ENCODE results near the gene GOLGA6C. TPM values are rescaled to one million over a fixed set of nuclear protein-coding genes. Genes with fewer than 3 reads are reported as not detected.
"Not testable (repeated sequence)": the region's sequence is repeated elsewhere in the genome, so short reads cannot be mapped to it uniquely, and the experiment has no call there.

GOLGA6C gene, protein sequence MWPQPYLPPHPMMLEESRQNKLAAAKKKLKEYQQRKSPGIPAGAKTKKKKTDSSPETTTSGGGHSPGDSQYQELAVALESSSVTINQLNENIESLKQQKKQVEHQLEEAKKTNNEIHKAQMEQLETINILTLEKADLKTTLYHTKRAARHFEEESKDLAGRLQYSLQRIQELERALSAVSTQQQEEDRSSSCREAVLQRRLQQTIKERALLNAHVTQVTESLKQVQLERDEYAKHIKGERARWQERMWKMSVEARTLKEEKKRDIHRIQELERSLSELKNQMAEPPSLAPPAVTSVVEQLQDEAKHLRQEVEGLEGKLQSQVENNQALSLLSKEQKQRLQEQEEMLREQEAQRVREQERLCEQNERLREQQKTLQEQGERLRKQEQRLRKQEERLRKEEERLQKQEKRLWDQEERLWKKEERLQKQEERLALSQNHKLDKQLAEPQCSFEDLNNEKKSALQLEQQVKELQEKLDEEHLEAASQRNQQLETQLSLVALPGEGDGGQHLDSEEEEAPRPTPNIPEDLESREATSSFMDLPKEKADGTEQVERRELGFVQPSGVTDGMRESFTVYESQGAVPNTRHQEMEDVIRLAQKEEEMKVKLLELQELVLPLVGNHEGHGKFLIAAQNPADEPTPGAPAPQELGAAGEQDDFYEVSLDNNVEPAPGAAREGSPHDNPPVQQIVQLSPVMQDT
- total RNA-seq = not detected
- not detected for polyA plus RNA-seq
- long read RNA-seq, donor 1 = 0 reads
- long read RNA-seq, donor 2 = 0 reads
- long read RNA-seq, donor 3 = 0 reads
- long read RNA-seq, donor 4 = 0 reads
- long read RNA-seq, donor 5 = 0 reads
- long read RNA-seq, donor 6 = 0 reads
- long read RNA-seq, donor 7 = 0 reads
- long read RNA-seq, donor 8 = 0 reads
- long read RNA-seq, donor 9 = 0 reads
- long read RNA-seq, donor 10 = 0 reads

DNA sequence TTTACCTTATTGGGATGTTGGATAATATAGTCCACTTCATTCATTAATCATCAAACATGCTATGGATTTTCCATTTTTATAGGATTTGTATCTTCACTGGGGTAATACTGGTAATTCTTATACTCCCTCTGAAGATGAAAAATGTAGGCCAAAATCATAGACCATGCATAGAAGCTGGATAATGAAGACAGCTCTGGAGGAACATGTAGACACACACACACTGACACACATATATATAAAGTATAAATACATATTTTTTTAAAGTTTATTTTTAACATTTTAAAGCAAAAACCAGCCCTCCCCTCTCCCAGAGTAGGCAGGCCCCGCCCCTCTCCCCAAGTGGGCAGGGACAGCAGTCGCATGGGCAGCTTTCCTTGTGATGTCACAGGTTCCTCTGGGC lies at the start of gene GOLGA6C:
GOLGA6C (plus strand) TSS at position 301 of the 400 bp plus-strand sequence. CDS start 265 bp downstream, outside the sequence.
- intact Hi-C loops (cut with DNase I; ENCODE audit: low total_unique reads); H3K36me3 ChIP-seq; H3K9me3 ChIP-seq; H3K4me3 ChIP-seq; DNase-seq; H3K27ac ChIP-seq; H3K4me1 ChIP-seq; H3K27me3 ChIP-seq: not testable (repeated sequence)
- 83% methylated on average over 1 of the region's 2 CpGs; no CpG with 5 or more reads in 4 of the 5 donors for WGBS, 5 donors

DNA sequence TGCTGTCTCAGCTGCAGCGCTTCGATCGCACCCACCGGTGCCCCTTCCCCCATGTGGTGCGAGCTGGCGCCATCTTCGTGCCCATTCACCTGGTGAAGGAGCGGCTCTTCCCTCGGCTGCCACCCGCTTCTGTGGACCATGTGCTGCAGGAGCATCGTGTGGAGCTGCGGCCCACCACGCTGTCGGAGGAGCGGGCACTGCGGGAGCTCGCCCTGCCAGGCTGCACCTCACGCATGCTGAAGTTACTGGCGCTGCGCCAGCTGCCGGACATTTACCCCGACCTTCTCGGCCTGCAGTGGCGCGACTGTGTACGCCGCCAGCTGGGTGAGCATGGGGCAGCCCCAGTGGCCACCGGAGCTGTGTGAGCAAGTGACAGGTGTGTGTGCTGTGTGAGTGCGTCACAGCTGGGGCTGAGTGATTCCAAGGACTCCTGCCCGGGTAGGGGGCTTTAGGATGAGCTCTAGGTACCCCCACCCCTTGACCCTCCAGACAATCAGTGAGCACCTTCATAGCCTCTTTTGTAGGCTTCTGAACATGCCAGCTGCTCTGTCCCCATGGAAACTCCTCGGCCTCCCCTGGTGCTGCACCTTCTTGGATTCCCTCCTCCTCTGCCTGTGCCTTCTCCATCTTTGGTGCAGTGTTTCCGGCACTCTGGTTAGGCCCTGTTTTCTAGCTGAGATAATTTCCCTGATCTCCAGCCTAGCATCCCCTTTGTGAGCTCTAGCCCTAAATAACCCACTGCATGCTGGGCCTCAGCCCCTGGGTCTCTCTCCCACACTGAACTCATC lies 49.4 kb upstream of the GOLGA6C start:
- intact Hi-C loops (cut with DNase I; ENCODE audit: low total_unique reads) = loop anchor here (5.0 kb wide), 1 partner anchor 181 kb away; no protein-coding TSS in a partner anchor
- Histone ChIP-seq H3K4me3 (peak overlapping the region in 1 of 4 donors; percentile 9), H3K27ac (peak overlapping the region in 1 of 5 donors; percentile 5), H3K27me3 (no peaks in the 10 kb centered on the region), H3K36me3 (peaks cover 72 to 84% (median 82%) of the 10 kb centered on the region in 4 donors), H3K9me3 (no peaks in the 10 kb centered on the region), H3K4me1 (peaks cover 14 to 74% (median 45%) of the 10 kb centered on the region in 4 donors)
- TF ChIP-seq EP300 (IDR thresholded peaks at IDR 0.05) (no peak), POLR2AphosphoS5 (IDR thresholded peaks at IDR 0.05) (no peak), POLR2A (IDR thresholded peaks at IDR 0.05) (no peak)
- TF ChIP-seq, protein P1, sequence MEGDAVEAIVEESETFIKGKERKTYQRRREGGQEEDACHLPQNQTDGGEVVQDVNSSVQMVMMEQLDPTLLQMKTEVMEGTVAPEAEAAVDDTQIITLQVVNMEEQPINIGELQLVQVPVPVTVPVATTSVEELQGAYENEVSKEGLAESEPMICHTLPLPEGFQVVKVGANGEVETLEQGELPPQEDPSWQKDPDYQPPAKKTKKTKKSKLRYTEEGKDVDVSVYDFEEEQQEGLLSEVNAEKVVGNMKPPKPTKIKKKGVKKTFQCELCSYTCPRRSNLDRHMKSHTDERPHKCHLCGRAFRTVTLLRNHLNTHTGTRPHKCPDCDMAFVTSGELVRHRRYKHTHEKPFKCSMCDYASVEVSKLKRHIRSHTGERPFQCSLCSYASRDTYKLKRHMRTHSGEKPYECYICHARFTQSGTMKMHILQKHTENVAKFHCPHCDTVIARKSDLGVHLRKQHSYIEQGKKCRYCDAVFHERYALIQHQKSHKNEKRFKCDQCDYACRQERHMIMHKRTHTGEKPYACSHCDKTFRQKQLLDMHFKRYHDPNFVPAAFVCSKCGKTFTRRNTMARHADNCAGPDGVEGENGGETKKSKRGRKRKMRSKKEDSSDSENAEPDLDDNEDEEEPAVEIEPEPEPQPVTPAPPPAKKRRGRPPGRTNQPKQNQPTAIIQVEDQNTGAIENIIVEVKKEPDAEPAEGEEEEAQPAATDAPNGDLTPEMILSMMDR (IDR thresholded peaks at IDR 0.05) = no peak
- 75 to 86% (median 80%) methylated on average over 26 to 32 of the region's 32 CpGs for WGBS, 5 donors
- DNase-seq = no peak

DNA sequence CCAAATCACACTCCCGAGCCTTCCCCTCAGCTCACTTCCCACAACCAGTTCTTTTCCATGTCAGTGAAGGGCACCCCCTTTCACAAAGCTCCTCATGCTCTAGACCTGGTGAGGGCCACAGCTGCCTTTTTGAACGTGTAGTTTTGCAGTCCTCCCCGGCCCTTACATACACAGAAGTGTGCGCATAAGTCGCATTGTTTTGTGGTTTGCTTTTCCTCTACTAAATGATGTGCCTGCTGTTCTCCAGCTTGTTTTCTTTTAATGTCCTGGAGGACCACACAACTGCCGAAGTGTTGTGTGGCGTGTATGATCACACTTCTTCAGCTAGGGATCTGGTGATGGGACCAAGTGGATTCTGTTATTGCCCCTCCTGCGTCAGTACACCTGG lies 48.9 kb upstream of the GOLGA6C start:
- DNase-seq = no peak
- H3K4me1 ChIP-seq = peaks cover 8 to 68% (median 39%) of the 10 kb centered on the region in 4 donors
- no peak for TF ChIP-seq POLR2A (IDR thresholded peaks at IDR 0.05)
- TF ChIP-seq EP300 (IDR thresholded peaks at IDR 0.05) = no peak
- TF ChIP-seq, protein P1 (IDR thresholded peaks at IDR 0.05) = no peak
- no peak for TF ChIP-seq POLR2AphosphoS5 (IDR thresholded peaks at IDR 0.05)
- H3K9me3 ChIP-seq = no peaks in the 10 kb centered on the region
- no peaks in the 10 kb centered on the region for H3K27me3 ChIP-seq
- no peak overlapping the region for H3K27ac ChIP-seq
- WGBS, 5 donors = 78 to 85% (median 84%) methylated on average over 8 of the region's 8 CpGs
- intact Hi-C loops (cut with DNase I; ENCODE audit: low total_unique reads) = loop anchor here (5.0 kb wide), 1 partner anchor 182 kb away; no protein-coding TSS in a partner anchor
- peaks cover 72 to 90% (median 88%) of the 10 kb centered on the region in 4 donors for H3K36me3 ChIP-seq
- H3K4me3 ChIP-seq = no peak overlapping the region

DNA sequence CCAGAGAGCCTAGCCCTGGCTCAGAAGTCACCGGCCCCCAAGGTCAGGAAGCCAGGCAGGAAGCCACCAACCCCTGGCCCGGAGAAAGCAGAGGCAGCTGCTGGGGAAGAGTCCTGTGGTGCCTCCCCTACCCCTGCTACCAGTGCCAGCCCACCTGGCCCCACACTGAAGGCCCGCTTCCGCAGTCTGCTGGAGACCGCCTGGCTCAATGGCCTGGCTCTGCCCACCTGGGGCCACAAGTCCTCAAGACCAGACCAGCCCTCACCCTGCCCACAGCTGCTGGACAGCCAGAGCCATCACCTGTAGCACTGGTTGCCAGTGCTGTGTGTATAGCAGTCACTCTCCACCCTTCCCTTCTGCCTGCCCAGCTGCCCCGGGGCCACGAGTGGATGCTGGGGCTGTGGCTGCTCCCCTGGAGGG lies 47.3 kb upstream of the GOLGA6C start:
- WGBS, 5 donors = 84 to 95% (median 87%) methylated on average over 7 of the region's 7 CpGs
- intact Hi-C loops (cut with DNase I; ENCODE audit: low total_unique reads) = no loop called here

More for the DNA sequence above, 47.3 kb upstream of the GOLGA6C start:
- H3K9me3 ChIP-seq = no peaks in the 10 kb centered on the region
- no peaks in the 10 kb centered on the region for H3K27me3 ChIP-seq
- H3K27ac ChIP-seq = no peak overlapping the region
- TF ChIP-seq, protein P1 (IDR thresholded peaks at IDR 0.05) = no peak
- TF ChIP-seq POLR2AphosphoS5 (IDR thresholded peaks at IDR 0.05) (no peak), EP300 (IDR thresholded peaks at IDR 0.05) (no peak), POLR2A (IDR thresholded peaks at IDR 0.05) (no peak)
- H3K36me3 ChIP-seq = peaks cover 72 to 90% (median 87%) of the 10 kb centered on the region in 4 donors
- no peak overlapping the region for H3K4me3 ChIP-seq
- peaks cover 0 to 53% (median 26%) of the 10 kb centered on the region in 4 donors for H3K4me1 ChIP-seq
- DNase-seq = no peak
